Tibial artery (tissue), 4 donors: ENCODE measurements around the gene RUNX1.

Source experiments
- DNase-seq, 2 donors: peaks; one replicate each; pipeline ENCODE4 v3.0.0-alpha.2; 2019
- H3K27ac ChIP-seq, 2 donors: fragments of 200-600 bp; sonication (generic) in 1 of 2; 1 replicate in 1 of 2; 2 replicates in 1 of 2; pipeline ENCODE4 v1.5.1; 2018 to 2019; ENCODE audit warnings: mild to moderate bottlenecking in 1 of 2
- H3K27me3 ChIP-seq, 2 donors: fragments of 200-600 bp; sonication (generic) in 1 of 2; one replicate each; pipeline versions ENCODE4 v1.5.1 to v1.6.0; 2016 to 2019
- H3K36me3 ChIP-seq, 3 donors: fragments of 200-600 bp; sonication (generic) in 2 of 3; one replicate each; pipeline ENCODE4 v1.5.1; 2016 to 2019; ENCODE audit warnings: mild to moderate bottlenecking in 2 of 3
- H3K4me1 ChIP-seq, 4 donors: fragments of 200-600 bp; sonication (generic) in 2 of 4; 1 replicate in 3 of 4; 2 replicates in 1 of 4; pipeline ENCODE4 v1.5.1; 2016 to 2019
- H3K4me3 ChIP-seq, 2 donors: fragments of 200-600 bp; sonication (generic) in 1 of 2; 1 replicate in 1 of 2; 2 replicates in 1 of 2; pipeline ENCODE4 v1.5.1; 2018 to 2019; ENCODE audit warnings: mild to moderate bottlenecking in 2 of 2
- H3K9me3 ChIP-seq, 3 donors: fragments of 200-600 bp; sonication (generic) in 1 of 3; one replicate each; pipeline ENCODE4 v1.5.1; 2016 to 2019
- intact Hi-C: fragments of 100-400 bp; cut with DNase I; formaldehyde crosslinking; loops from one replicate; pipeline ENCODE4 v1.15.0; 2023; ENCODE audit warnings: low total_unique reads
- TF ChIP-seq, protein P1 (sequence below), 2 experiments: fragments of 200-600 bp in 1 of 2; fragments of 450-650 bp in 1 of 2; IDR thresholded peaks; one replicate each; pipeline ENCODE4 v1.5.1; 2017 to 2019; ENCODE audit warnings: antibody characterized with exemption in 2 of 2, mild to moderate bottlenecking in 1 of 2, moderate library complexity in 1 of 2

The RUNX1 gene

GRCh38 chr21:34930971-34931370 is 118.1 kb downstream of the RUNX1 start:
- TF ChIP-seq, protein P1, sequence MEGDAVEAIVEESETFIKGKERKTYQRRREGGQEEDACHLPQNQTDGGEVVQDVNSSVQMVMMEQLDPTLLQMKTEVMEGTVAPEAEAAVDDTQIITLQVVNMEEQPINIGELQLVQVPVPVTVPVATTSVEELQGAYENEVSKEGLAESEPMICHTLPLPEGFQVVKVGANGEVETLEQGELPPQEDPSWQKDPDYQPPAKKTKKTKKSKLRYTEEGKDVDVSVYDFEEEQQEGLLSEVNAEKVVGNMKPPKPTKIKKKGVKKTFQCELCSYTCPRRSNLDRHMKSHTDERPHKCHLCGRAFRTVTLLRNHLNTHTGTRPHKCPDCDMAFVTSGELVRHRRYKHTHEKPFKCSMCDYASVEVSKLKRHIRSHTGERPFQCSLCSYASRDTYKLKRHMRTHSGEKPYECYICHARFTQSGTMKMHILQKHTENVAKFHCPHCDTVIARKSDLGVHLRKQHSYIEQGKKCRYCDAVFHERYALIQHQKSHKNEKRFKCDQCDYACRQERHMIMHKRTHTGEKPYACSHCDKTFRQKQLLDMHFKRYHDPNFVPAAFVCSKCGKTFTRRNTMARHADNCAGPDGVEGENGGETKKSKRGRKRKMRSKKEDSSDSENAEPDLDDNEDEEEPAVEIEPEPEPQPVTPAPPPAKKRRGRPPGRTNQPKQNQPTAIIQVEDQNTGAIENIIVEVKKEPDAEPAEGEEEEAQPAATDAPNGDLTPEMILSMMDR (IDR thresholded peaks at IDR 0.05), result no peak
- intact Hi-C loops, result no loop called here
- no peaks in the 10 kb centered on the region for H3K36me3 ChIP-seq
- no peak for DNase-seq
- H3K27ac ChIP-seq, result no peak overlapping the region
- no peak overlapping the region for H3K4me3 ChIP-seq
- H3K27me3 ChIP-seq, result no peaks in the 10 kb centered on the region
- no peaks in the 10 kb centered on the region for H3K9me3 ChIP-seq
- peaks cover 0 to 5% (median 0%) of the 10 kb centered on the region in 4 donors for H3K4me1 ChIP-seq

DNA sequence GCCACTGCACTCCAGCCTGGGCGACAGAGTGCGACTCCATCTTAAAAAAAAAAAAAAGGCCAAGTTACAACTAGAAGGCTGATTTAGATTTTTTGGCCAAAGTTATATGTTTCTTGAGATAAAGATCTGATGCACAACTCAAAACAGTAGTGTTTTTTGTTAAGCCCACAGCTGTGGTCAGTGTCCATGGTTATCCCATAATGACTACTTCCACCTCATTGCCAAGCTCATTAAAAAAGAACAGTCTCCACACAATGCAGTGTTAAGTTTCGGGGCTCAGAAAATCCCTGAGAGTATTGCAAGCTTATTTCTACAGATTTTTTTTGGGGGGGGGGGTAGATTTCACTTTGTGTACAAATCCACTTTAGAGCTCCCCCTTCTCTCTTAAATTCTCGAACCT is 120.5 kb downstream of the RUNX1 start:
- no peak for DNase-seq
- intact Hi-C loops, result no loop called here
- TF ChIP-seq, protein P1 (IDR thresholded peaks at IDR 0.05), result no peak
- Histone ChIP-seq H3K4me1 (peaks cover 0 to 5% (median 0%) of the 10 kb centered on the region in 4 donors), H3K27ac (no peak overlapping the region), H3K4me3 (no peak overlapping the region), H3K9me3 (no peaks in the 10 kb centered on the region), H3K27me3 (no peaks in the 10 kb centered on the region), H3K36me3 (no peaks in the 10 kb centered on the region)

GRCh38 chr21:34927992-34928391 is 121.1 kb downstream of the RUNX1 start:
- Histone ChIP-seq H3K27ac (no peak overlapping the region), H3K36me3 (no peaks in the 10 kb centered on the region), H3K4me3 (no peak overlapping the region), H3K27me3 (no peaks in the 10 kb centered on the region), H3K9me3 (no peaks in the 10 kb centered on the region), H3K4me1 (peaks cover 0 to 5% (median 0%) of the 10 kb centered on the region in 4 donors)
- no peak for DNase-seq
- TF ChIP-seq, protein P1 (IDR thresholded peaks at IDR 0.05), result no peak
- intact Hi-C loops, result no loop called here

DNA sequence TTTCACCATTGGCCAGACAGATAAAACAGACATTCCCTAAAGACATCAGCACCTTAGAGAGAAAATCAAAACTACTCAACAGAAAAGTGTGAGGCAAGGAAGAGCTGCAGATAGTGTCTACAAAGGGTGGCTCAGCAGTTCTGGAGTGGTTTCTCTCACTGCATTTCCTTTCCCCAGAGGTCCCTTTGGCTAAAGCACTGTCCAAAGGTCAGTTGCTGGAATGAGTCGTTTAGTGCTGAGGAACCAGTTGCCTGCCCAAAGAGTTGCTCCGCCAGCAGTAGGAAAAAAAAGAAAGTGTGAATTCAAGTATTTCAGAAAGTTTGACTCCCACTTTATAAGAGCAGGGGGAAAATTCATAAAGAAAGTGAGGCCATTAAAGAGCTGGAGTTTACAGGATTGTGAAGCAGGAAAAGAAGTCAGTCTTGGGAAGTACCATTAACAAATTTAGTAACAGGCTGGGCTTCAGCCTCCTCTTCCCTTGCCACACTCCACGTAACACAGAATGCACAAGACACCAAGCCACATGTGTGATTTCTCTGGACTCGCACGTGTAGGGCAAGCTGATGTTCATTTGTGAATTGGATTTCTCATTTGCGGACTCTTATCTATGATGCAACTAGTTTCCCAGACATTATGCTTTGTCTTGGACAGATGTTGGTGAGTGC is 122.2 kb downstream of the RUNX1 start:
- no peak overlapping the region for H3K27ac ChIP-seq
- no peaks in the 10 kb centered on the region for H3K27me3 ChIP-seq
- no peaks in the 10 kb centered on the region for H3K36me3 ChIP-seq
- peak in 1 of 2 donors; percentile 27 for DNase-seq
- H3K9me3 ChIP-seq, result no peaks in the 10 kb centered on the region
- H3K4me3 ChIP-seq, result no peak overlapping the region
- TF ChIP-seq, protein P1 (IDR thresholded peaks at IDR 0.05), result no peak
- intact Hi-C loops, result no loop called here
- H3K4me1 ChIP-seq, result peaks cover 0 to 5% (median 0%) of the 10 kb centered on the region in 4 donors

- peaks cover 0 to 5% (median 0%) of the 10 kb centered on the region in 4 donors for H3K4me1 ChIP-seq
- H3K9me3 ChIP-seq, result no peaks in the 10 kb centered on the region
- no peaks in the 10 kb centered on the region for H3K36me3 ChIP-seq
- no peaks in the 10 kb centered on the region for H3K27me3 ChIP-seq
- TF ChIP-seq, protein P1 (IDR thresholded peaks at IDR 0.05), result no peak
- H3K4me3 ChIP-seq, result no peak overlapping the region
- no peak for DNase-seq
- intact Hi-C loops, result no loop called here
- H3K27ac ChIP-seq, result no peak overlapping the region
These were observed 123.5 kb downstream of the RUNX1 start for GRCh38 chr21:34925597-34925996.
